Transverse colon (tissue), 4 donors: ENCODE results near the gene C3orf62.
A peak's percentile ranks its signal among the peaks of the same experiment; 100 is the strongest.

ENCODE experiments used
- CTCF ChIP-seq, 5 experiments: fragments of 200-600 bp in 3 of 5; fragments of 450-650 bp in 2 of 5; sonication (generic) in 3 of 5; IDR thresholded peaks; 1 replicate in 2 of 5; 2 replicates in 3 of 5; pipeline ENCODE4 v1.5.1; 2016 to 2017; ENCODE audit warnings: antibody characterized with exemption in 5 of 5, inconsistent platforms in 3 of 5, mild to moderate bottlenecking in 2 of 5, moderate library complexity in 1 of 5
- POLR2AphosphoS5 ChIP-seq, 3 donors: sonication (generic); formaldehyde crosslinking; IDR thresholded peaks; one replicate each; pipeline ENCODE4 v1.6.1; 2016; ENCODE audit warnings: antibody characterized with exemption in 3 of 3

GRCh38 chr3:49248840-49249227, 28.2 kb downstream of the C3orf62 start:
- TF ChIP-seq CTCF (IDR thresholded peaks at IDR 0.05): no peak
- peak in 1 of 3 donors; percentile 18 for TF ChIP-seq POLR2AphosphoS5 (IDR thresholded peaks at IDR 0.05)
